Mammary epithelial cell (primary cell): ENCODE results near the gene PIK3C2G.

Experiments used
- CTCF ChIP-seq, 2 donors: IDR thresholded peaks in 1 of 2; conservative IDR thresholded peaks in 1 of 2; 2 replicates each; pipeline ENCODE4 v1.5.1; 2011 to 2012; ENCODE audit warnings: inconsistent platforms in 2 of 2, low read length in 2 of 2, mild to moderate bottlenecking in 2 of 2, control low read depth in 1 of 2, low read depth in 1 of 2; ENCODE audit not compliant: insufficient read depth in 1 of 2; ENCODE audit errors: extremely low read depth in 1 of 2
- EZH2 ChIP-seq: IDR thresholded peaks from 2 replicates; pipeline ENCODE4 v1.6.1; 2012; ENCODE audit warnings: low read length, inconsistent platforms, borderline replicate concordance

DNA sequence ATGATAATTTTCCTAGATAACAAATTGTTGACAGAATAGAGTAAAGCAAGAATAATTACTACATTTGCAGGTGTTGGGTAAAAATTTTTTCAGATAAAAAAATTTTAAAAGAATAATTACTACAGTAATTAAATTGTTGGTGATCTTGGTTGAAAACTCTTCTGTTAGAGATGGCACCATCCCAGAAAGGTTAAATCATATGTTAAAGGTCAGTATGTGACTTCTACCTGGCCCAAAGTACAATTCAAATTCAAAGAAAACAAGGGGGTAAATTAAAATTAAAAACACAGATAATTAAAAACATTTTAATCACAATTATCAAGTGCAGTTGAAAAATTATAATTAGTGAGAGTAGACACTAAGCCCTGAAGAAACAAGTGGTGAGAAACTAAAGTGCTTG lies 18.1 kb upstream of the PIK3C2G start:
- TF ChIP-seq CTCF (conservative IDR thresholded peaks at IDR 0.05 in 1 of 2, IDR thresholded peaks at IDR 0.05 in 1 of 2; ENCODE audit: extremely low read depth in 1 of 2, insufficient read depth in 1 of 2, low read depth in 1 of 2, low read length in 2 of 2), result no peak
- TF ChIP-seq EZH2, result no peak
